Stimulated activated CD8-positive, alpha-beta memory T cell treated with anti-CD3 and anti-CD28 coated beads, Interleukin-12 subunit alpha, Interleukin-12 subunit beta, amount 100 ng/mL, for 24 hours (primary cell): ENCODE measurements around the gene AGRN.
"Not testable (repeated sequence)": the region's sequence is repeated elsewhere in the genome, so short reads cannot be mapped to it uniquely, and the experiment has no call there.

Experiments
- DNase-seq: peaks from one replicate; pipeline ENCODE4 v3.0.0-alpha.2; 2020; ENCODE audit errors: extremely low read depth

The AGRN gene

DNA sequence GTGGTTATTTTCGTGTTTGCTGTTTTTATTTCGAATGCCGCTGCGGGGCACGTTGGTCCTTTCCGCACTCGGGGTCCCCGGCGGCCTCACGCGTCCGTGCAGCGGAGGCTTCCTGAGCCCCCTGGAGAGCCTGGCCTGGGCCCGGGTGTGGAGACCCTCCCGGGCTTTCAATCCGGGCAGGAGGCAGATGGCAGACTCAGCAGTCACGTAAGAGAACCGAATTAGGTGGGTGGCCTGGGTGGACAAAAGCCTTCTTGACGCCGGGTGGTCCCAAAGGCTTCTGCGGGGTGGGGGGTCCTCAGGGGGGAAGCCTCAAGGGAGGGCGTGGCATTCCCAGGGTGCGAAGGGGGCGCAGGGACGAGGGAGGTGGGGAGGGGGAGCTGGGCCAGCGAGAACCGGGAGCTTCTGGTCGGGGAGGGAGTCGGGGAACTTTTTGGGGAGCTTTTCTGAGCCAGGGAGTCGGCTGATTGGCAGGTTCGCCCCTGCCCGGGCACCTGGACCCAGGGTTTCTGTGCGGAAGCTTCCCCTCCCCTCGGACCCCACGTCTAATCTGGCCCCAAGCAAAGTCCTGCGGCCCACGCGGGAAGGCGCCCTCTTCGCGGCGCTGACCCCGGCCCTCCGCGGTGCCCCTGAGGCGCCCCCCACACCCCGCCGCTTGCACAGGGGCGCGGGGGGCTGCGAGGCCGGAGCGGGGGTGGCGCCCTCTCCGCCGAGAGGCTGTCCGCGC lies 18.7 kb upstream of the AGRN start:
- DNase-seq, result no peak

GRCh38 chr1:1003618-1004419 lies 16.1 kb upstream of the AGRN start:
- no peak for DNase-seq

GRCh38 chr1:1004420-1004779 lies 15.5 kb upstream of the AGRN start:
- DNase-seq, result no peak

DNA sequence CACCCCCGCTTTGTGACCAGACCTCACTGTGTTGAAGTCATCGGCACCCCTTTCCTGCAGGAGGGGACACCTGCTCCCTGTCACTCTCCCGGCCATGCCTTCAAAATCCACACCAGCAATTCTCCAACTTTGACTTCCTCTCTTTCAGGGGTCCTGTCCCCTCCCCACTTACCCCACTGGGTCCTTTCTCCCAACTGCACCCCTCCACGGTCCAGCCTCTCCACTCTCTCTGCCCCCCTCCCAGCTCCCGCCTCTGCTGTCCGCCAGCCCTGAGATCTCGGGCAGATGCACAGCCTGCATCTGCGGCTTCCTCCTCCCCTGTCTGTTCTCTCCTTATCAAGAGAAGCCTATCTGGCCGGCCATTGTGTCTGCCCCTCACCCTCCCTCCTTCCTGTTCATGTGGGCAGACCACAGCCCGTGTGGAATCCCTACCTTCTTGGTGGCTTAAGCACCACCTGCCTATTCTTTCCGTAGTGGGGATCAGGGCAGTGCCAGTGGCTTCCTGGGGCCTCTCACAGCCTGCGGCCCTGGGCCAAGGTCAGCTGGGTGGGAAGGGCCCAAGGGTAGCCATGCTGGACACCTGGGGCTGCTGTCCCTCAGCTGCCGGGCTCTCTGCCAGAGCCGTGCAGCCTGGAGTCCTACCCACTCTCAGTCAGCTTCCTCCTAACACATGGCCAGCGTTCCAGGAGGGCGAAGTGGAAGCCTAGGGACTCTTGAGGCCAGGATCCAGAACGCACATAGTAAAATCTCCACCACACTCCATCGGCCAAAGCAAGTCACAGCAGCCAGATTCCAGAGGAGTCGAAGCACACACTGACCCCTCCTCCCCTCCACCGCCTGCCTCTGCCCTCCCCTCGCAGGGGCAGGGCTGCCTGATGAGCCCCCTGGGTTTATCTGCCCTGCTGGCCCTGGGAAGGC lies 14.9 kb upstream of the AGRN start:
- DNase-seq, result no peak

GRCh38 chr1:1005774-1006304 lies 14.1 kb upstream of the AGRN start:
- no peak for DNase-seq

GRCh38 chr1:1006305-1007159 lies 13.4 kb upstream of the AGRN start:
- DNase-seq, result no peak

DNA sequence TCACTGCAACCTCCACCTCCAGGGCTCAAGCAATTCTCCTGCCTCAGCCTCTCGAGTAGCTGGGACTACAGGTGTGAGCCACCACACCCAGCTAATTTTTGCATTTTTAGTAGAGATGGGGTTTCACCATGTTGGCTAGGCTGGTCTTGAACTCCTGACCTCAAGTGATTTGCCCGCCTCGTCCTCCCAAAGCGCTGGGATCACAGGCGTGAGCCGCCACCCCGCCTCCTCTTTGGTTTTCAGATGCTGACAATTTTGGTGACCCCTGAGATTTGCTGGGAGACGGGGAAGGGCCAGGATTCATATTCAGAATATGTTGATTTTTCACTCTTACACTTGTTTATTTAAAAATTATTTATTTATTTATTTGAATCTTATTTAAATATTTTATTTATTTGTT lies 9.8 kb upstream of the AGRN start:
- not testable (repeated sequence) for DNase-seq

GRCh38 chr1:1011396-1011949 lies 8.4 kb upstream of the AGRN start:
- DNase-seq, result no peak

DNA sequence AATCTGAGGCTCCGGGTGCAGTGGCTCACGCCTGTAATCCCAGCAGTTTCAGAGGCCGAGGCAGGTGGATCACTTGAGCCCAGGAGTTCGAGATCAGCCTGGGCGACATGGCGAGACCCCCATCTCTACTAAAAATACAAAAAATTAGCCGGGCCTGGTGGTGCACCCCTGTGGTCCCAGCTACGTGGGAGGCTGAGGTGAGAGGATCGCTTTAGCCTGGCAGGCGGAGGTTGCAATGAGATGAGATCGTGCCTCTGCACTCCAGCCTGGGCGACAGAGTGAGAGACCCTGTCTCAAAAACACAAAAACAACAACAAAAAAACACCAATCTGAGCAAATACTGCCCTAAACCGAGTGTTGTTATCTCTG lies 7.2 kb upstream of the AGRN start:
- DNase-seq, result not testable (repeated sequence)

GRCh38 chr1:1013105-1013921 lies 6.6 kb upstream of the AGRN start, which contains the start of gene ISG15:
TSS of gene ISG15 (plus strand) at chr1:1013497. CDS start at chr1:1013574, 77 bp downstream.
- peak; percentile 72 for DNase-seq

DNA sequence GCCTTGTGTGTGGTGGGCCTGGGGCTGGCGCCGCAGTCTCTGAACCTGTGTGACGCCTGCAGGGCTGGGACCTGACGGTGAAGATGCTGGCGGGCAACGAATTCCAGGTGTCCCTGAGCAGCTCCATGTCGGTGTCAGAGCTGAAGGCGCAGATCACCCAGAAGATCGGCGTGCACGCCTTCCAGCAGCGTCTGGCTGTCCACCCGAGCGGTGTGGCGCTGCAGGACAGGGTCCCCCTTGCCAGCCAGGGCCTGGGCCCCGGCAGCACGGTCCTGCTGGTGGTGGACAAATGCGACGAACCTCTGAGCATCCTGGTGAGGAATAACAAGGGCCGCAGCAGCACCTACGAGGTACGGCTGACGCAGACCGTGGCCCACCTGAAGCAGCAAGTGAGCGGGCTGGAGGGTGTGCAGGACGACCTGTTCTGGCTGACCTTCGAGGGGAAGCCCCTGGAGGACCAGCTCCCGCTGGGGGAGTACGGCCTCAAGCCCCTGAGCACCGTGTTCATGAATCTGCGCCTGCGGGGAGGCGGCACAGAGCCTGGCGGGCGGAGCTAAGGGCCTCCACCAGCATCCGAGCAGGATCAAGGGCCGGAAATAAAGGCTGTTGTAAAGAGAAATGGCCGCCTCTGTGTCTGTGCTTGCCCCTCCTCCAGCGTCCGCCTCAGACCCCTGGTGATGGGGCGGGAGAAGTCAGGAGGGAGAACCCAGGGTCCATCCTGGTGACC lies 5.8 kb upstream of the AGRN start:
- no peak for DNase-seq

DNA sequence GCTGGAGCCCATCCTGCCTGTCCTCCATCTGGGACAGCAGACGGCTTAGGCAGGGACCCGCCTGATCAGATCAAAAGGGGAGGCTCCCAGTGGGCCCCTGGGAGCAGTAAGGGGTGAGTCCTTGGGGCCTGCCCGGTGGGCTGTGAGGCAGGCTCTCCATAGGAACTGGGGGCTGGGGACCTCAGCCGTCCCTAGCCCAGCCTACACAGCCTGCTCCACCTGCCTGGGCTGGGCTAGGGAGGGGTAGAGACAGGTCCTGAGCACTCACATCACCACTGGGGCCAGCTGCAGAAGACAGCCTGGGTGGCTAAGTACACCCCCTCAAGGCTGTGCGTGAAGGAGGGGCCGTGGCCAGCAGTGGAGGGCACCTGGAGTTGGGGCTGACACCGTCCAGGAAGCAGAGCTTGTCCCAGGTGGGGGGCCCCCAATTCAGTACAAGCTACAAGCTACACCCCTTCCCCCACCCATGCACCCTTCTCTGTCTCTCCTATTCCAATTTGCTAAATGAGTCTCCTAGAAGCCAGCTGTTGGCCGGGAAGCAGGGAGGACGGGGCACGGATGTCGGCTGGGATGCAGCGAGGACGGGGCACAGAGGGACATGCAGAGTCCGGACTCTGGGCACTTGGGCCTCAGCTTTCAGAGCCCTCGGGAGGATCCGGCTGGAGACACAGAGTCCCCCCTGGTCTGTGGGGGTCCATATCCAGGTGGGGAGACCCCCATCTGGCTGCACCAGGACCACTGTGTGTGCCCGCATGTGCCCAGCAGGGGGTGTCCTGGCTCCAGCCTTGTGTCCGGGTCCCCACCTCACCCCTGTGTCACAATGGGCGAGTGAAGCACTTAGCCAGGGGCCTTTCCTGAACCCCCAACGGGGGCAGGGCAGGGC lies 4.9 kb upstream of the AGRN start:
- DNase-seq, result no peak

GRCh38 chr1:1017397-1018320 lies 2.3 kb upstream of the AGRN start:
- not testable (repeated sequence) for DNase-seq

- not testable (repeated sequence) for DNase-seq
Observed at GRCh38 chr1:1018321-1018685, 1.6 kb upstream of the AGRN start.

DNA sequence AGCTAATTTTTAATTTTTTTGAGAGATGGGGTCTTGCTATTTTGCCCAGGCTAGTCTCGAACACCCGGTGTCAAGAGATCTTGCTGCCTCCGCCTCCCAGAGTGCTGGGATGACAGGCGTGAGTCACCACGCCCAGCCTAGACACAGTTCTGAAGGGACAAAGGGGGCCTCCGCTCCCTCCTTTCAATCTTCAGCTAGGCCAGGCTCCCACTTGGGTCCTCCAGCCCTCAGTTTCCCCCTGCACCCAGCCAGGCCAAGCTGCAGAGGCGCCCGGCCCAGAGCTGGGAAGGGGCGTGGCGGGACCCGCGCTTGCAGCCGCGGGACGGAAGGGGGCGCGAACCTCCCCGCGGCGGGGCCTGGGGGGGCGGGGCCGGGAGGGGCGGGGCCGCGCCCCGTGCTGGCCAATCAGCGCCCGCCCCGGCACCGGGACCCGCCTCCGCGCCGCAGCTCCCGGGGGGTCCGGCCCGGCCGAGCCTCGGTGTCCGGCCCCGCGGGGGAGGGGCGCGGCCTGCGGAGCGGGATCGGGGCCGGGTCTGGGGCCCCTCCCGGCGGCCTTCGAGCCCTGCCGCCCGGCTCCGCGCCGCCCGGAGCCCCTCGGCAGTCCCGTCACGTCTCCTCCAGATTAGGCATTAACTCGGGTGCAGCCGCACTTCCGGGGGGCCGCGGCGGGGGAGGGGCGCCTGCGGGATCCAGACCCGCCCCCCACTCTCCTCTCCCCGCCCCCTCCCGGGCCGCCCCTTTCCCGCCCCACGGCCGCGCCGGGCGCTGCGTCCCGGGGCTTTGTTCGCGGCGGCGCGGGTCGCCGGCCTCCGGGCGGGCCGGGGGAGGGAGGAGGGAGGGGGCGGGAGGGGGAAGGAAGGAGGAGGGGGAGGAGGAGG lies 559 bp upstream of the AGRN start:
- peak; percentile 51 for DNase-seq

GRCh38 chr1:1020415-1021009 lies 592 bp downstream of the AGRN start:
- no peak for DNase-seq
